C4-2B (cell line): ENCODE data around the gene ZNF619.

Experiments used
- ZFX ChIP-seq: fragments of 450-650 bp; IDR thresholded peaks from 2 replicates; pipeline ENCODE4 v1.6.1; 2017
- TF ChIP-seq, protein P1 (sequence below): fragments of 450-650 bp; conservative IDR thresholded peaks from 2 replicates; pipeline ENCODE4 v1.5.1; 2017; ENCODE audit warnings: mild to moderate bottlenecking

DNA sequence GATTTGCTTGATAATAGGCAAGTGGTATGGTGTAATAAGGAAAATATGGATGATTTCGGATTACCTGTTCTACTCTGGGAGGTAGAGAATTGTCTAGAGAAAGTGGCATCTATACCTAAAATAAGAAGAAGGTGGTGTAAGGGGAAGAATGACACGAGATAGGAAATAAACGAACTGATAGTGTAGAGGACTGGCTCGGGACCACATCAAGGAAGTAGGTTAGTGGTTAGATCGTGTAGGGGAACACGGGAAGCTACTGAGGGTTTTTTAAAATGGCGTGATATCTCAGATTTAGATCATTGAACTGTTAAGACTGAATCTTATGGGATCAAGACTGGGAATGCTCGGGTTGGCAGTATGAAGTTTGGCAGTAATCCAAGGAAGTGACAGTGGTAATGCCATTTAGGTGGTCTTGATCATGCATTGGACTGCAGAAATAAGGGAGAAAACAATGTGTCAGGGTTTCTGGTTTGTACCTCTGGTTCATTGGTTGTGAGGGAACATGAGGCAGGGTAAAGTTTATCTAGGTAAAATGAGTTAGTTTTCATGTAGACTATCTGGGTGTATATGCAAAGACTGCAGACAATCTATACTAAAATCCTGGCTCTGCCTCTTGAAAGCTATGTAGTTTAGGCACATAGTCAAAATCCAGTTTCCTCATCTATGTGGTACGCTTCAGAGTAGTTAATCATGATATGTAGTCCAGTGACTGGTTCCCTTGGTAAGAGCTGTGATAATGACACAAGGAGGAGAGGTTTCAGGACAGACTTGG lies 12.4 kb upstream of the ZNF619 start:
- TF ChIP-seq, protein P1, sequence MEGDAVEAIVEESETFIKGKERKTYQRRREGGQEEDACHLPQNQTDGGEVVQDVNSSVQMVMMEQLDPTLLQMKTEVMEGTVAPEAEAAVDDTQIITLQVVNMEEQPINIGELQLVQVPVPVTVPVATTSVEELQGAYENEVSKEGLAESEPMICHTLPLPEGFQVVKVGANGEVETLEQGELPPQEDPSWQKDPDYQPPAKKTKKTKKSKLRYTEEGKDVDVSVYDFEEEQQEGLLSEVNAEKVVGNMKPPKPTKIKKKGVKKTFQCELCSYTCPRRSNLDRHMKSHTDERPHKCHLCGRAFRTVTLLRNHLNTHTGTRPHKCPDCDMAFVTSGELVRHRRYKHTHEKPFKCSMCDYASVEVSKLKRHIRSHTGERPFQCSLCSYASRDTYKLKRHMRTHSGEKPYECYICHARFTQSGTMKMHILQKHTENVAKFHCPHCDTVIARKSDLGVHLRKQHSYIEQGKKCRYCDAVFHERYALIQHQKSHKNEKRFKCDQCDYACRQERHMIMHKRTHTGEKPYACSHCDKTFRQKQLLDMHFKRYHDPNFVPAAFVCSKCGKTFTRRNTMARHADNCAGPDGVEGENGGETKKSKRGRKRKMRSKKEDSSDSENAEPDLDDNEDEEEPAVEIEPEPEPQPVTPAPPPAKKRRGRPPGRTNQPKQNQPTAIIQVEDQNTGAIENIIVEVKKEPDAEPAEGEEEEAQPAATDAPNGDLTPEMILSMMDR = no peak
- no peak for TF ChIP-seq ZFX
